H4 (cell line): ENCODE data around the gene RPGRIP1L. TPM values are rescaled to one million over a fixed set of nuclear protein-coding genes. Genes with fewer than 3 reads are reported as not detected.

Experiments
- DNase-seq: peaks from one replicate; pipeline ENCODE4 v3.0.0-alpha.2; 2015; ENCODE audit warnings: low spot score
- total RNA-seq: library from RNA; depleted of rRNA; stranded (reverse); fragments of >200 nt; shearing (Covaris generic); gene quantifications from 2 replicates; pipeline ENCODE4 v1.2.3, GENCODE V29; 2014; rRNA removed

Gene RPGRIP1L
- total RNA-seq = 5.5 and 8.2 TPM in 2 replicates

DNA sequence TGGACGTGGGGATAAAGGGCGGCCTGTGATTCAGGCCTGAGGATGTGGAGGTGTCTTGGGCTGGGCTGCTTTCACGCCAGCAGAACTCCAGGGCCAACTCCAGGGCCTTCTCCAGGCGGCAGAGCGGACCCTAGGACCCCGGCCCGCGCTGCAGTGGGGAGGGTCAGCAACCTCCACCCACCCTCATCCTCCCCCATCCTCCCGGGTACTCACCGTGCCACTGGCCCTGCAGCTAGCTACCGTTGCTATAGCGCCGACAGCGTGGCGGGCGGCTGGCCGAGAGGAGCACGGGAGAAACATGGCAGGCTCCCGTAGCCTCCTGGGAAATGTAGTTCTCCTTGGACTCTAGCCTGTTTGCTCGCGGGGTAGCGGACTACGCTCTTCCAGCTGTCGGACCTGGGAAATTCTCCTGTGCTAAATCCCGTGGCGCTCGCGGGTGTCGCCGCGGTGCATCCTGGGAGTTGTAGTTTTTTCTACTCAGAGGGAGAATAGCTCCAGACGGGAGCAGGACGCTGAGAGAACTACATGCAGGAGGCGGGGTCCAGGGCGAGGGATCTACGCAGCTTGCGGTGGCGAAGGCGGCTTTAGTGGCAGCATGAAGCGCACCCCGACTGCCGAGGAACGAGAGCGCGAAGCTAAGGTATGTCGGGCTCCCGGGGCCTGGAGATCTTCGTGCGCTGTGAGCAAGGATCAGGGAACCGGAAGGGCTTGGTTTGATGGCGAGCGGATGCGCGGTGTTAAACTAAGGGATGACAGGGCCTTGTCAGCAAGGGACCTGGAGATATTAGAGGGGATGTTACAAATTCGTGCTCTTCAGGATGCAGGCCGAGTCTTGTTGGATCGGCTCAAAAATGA, at the start of gene RPGRIP1L, which contains the start of gene FTO:
TSS of gene RPGRIP1L (minus strand) at position 270 of the 855 bp plus-strand sequence. CDS start 3,136 bp downstream, outside the sequence.
TSS of gene FTO (plus strand) at position 567 of the 855 bp plus-strand sequence.
- DNase-seq = peak; percentile 98

DNA sequence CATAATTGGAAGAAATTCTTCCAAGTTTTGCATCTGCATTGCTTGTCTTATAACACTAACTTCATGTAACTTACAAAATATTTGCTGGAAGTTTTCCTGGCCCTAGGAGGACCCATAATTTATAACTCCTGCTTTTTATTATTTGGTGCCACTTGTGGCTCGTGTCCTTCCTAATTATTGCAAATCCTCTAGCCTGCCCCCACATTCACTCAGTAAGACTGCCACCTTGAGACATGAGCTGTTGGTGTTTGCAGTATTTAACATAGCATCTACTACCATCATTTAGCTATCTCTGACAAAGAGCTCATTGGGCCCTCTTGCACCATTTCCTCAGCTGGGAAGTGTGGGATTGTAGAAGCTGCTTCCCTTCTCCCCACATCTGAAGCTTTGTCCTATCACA, 49.8 kb upstream of the RPGRIP1L start:
- no peak for DNase-seq

GRCh38 chr16:53752560-53752959, 48.9 kb upstream of the RPGRIP1L start:
- DNase-seq = no peak

DNA sequence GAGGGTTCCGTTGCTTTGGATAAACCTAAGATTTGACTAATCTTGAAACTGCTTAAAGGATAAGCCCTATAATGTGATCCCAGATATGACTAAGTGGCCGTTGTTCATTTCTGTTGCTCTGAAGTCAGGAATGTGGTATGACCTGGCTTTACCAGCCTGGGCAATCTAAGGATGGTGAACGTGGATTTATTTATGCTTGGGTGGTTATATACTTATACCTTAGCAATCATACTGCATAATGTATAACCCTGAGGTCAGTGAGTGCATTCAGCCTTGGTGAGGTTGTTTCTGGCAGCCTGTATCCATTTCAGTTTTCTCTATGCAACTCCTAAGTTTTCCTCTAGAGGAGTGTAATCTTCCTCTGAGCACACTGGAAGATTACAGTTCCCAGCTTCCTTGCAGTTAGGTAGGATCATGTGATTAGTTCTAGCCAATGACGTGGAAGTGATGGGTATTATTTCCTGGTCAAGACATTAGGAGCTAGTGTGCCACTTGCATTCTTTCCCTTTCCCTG, 42.2 kb upstream of the RPGRIP1L start:
- DNase-seq = peak; percentile 79

GRCh38 chr16:53745086-53745485, 41.4 kb upstream of the RPGRIP1L start:
- DNase-seq = no peak

GRCh38 chr16:53744449-53744848, 40.8 kb upstream of the RPGRIP1L start:
- no peak for DNase-seq

DNA sequence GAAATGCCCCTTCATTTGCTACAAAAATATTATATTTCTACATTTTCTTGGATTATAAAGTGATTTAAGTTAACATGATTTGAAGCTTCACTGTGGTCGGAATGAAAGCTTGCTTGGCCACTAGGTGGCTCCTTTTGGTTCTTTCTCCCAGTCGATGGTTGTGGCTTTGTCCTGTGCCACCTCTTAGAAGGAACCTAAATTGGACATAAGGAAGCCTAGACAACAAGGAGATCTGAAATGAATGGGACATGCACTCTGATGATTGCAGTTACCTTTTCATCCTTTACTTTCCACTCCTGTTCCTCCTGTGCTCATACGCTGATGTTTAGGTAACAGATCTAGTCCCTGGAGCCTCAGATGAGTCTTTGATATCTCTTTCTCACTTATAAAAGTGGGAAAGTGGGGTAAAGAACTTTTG, 39.5 kb upstream of the RPGRIP1L start:
- peak; percentile 42 for DNase-seq

- DNase-seq = no peak
Observed at GRCh38 chr16:53741546-53741945, 37.9 kb upstream of the RPGRIP1L start.

- no peak for DNase-seq
Observed at GRCh38 chr16:53740933-53741531, 37.4 kb upstream of the RPGRIP1L start.

DNA sequence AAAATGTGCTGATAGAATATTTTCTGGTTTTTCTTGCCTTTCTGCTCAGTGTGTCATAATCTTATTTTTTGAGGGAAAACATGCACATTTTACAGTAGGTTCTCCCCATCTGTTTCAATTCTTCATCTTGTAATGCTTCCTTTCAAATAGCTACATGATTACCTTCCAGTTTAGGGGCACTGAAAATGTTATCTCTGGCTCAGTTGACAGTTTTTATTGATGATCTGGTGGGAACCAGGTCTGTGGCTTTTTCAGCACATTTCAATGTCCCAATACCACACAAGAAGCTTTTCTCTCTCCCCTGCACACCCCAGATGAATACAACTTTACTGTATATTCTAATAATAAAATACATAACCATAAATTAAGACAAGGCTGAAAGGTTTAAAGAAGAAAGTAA, 36.8 kb upstream of the RPGRIP1L start:
- DNase-seq = no peak

GRCh38 chr16:53737552-53737951, 33.9 kb upstream of the RPGRIP1L start:
- no peak for DNase-seq

DNA sequence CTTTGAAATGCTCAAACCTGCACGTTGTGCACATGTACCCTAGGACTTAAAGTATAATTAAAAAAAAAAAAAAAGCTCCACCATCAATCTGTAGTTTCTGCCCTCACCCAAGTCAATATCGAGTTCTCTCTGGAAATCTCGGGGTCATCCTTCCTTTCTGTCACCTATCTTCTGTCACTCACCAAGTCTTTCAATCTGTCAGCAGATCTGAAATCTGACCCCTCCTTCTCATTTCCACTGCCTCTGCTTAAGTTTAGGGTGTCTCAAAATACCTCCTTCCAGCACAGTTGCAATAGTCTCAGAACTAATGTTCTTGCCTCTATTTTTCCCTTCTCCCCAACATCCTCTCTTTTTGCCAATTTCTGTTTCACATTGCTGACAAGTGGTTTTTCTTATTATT, 32.6 kb upstream of the RPGRIP1L start:
- DNase-seq = no peak

GRCh38 chr16:53734908-53735307, 31.2 kb upstream of the RPGRIP1L start:
- no peak for DNase-seq

DNA sequence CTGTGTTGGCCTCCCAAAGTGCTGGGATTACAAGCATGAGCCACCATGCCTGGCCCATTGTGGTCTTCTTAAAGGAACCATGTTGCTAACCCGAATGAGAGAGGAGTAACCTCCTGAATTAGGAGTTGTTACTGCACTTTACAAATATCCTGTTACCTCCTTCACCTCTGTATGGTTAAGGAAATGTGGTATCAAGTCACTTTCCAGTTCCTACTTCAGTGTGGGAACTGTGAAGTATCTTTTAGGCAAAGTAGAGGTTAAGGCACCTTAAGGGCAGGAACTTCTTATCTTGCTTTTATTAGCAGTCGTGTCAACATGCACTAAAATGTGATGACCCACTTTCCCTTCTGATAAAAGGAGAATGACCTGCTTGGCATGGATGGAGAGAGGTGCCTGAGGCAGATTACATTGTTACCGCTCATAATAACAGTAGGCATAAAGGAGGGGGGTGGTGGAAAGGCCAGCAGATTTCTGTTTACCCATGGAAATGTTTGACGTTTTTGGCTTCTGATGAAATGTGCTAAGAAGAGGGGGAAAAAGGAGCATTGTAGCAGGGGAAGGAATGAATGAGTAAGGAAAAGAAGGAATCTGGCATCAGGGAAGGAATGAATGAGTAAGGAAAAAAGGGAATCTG, 28.8 kb upstream of the RPGRIP1L start:
- no peak for DNase-seq

DNA sequence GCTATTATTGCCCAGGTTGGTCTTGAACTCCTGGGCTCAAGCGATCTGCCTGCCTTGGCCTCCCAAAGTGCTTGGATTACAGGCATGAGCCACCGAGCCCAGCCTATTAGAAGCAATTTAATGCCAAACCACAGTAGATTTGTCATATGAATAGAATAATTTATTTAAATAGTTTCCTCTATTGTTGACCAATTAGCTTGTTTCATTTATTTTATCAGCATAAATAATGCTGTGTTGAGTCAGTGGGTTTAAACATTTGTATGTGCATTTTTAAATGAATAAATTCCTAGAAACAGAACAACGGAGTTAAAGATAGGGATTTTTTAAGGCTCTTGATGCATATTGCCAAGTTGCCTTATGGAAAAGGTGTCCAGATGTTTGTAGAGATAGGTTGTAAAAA, 27.0 kb upstream of the RPGRIP1L start:
- DNase-seq = no peak

GRCh38 chr16:53726625-53727024, 23.0 kb upstream of the RPGRIP1L start:
- no peak for DNase-seq

DNA sequence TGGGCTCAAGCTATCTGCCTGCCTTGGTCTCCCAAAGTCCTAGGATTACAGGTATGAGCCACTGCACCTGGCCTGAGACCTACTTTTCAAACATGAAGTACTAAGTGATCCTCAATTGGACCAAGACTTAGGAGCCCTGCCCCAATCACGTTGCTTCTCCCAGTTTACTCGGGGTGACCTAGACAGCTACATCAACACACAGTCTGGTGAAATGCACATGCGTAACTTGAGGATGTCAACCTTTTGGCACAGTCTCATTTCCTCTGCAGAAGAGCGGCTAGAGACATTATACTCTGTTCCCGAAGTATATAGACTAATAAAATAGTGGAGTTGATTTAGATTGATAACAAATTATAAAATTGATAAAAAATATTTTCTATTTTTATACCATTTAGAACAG, 17.4 kb upstream of the RPGRIP1L start:
- DNase-seq = no peak

DNA sequence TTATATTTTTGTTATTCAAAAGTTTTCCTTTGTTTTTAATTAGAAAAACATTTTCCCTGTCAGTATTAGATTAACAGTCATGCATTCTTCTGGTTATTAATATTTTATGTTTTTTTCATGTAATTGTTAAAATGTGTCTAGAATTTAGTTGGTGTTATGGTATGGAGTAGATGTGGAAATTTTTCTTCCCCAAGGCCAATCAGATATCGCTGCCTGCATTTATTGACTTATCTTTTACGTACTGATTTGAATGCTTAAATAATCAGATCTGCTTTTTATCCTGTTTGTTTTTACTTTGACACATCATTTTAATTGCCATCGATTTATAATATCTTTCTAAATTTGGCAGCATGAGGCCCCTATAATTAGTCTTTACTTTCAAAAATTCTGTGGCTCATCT, 13.9 kb upstream of the RPGRIP1L start:
- no peak for DNase-seq

GRCh38 chr16:53715023-53715384, 11.3 kb upstream of the RPGRIP1L start:
- no peak for DNase-seq

- no peak for DNase-seq
Observed at GRCh38 chr16:53714205-53715022, 10.8 kb upstream of the RPGRIP1L start.

DNA sequence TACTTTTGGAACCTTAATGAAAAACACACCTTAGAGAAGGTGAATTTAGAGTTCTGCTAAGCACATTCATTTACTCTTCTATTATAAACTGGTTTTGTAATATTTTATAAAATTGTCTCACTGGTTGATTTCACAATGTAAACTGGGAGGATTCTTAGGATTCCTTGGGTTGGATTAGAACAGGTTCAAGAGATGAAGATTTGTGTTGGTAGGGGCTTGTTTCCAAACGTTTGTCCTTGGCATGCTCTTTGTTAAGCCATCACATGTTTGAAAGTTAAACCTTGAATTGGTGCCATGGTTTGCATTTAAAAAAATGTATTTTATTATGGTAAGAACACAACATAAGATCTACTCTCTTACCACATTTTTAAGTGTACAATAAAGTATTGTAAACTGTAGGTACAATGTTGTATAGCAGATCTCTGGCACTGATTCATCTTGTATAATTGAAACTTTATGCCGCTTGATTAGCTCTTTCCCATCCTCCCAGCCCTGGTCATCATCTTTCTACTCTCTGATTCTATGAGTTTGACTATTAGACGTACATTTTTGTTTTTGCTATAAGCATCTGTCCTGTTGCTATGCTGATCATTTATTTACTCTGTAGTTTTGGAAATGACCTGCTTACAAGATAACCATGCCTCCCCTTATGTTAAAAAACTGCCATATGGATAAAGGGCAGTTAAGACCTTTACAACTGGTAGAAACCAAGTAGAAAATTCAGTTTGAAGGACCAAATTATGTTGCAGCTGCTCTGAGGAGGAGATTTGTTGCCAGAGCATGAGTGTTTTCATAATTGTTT, 9.9 kb upstream of the RPGRIP1L start:
- DNase-seq = no peak
